GM23248 (cell line): ENCODE data around the gene DESI1. TPM values are rescaled to one million over a fixed set of nuclear protein-coding genes. Genes with fewer than 3 reads are reported as not detected.
A peak's percentile ranks its signal among the peaks of the same experiment; 100 is the strongest.

Source experiments
- DNase-seq: peaks from one replicate; pipeline ENCODE4 v3.0.0-alpha.2; 2015
- H2AFZ ChIP-seq: fragments of 200-600 bp; sonication (generic); 2 replicates; pipeline ENCODE4 v1.6.1; 2016; ENCODE audit warnings: antibody characterized with exemption
- H3F3A ChIP-seq: fragments of 200-600 bp; sonication (generic); 2 replicates; pipeline ENCODE4 v1.6.1; 2016; ENCODE audit warnings: mild to moderate bottlenecking, antibody characterized with exemption, mixed run types; ENCODE audit not compliant: insufficient read depth
- H3K27ac ChIP-seq: fragments of 200-600 bp; sonication (generic); 2 replicates; pipeline ENCODE4 v1.5.1; 2016; ENCODE audit warnings: mild to moderate bottlenecking
- H3K27me3 ChIP-seq: fragments of 200-600 bp; sonication (generic); replicated peaks from 2 replicates; pipeline ENCODE4 v1.6.1; 2016; ENCODE audit warnings: mild to moderate bottlenecking; ENCODE audit not compliant: insufficient read depth
- H3K36me3 ChIP-seq: fragments of 200-600 bp; sonication (generic); 2 replicates; pipeline ENCODE4 v1.6.1; 2016; ENCODE audit warnings: low read depth, mild to moderate bottlenecking
- H3K4me1 ChIP-seq: fragments of 200-600 bp; sonication (generic); 2 replicates; pipeline ENCODE4 v1.6.1; 2016; ENCODE audit warnings: mild to moderate bottlenecking; ENCODE audit not compliant: insufficient read depth
- H3K4me2 ChIP-seq: fragments of 200-600 bp; sonication (generic); one replicate; pipeline ENCODE4 v1.6.1; 2016; ENCODE audit warnings: mild to moderate bottlenecking; ENCODE audit not compliant: unreplicated experiment
- H3K4me3 ChIP-seq: fragments of 200-600 bp; sonication (generic); 2 replicates; pipeline ENCODE4 v1.5.1; 2016; ENCODE audit warnings: mild to moderate bottlenecking
- H3K79me2 ChIP-seq: fragments of 200-600 bp; sonication (generic); 2 replicates; pipeline ENCODE4 v1.6.1; 2016; ENCODE audit warnings: mild to moderate bottlenecking; ENCODE audit not compliant: insufficient read depth
- H3K9ac ChIP-seq: fragments of 200-600 bp; sonication (generic); 2 replicates; pipeline ENCODE4 v1.6.1; 2016; ENCODE audit warnings: mild to moderate bottlenecking
- H3K9me2 ChIP-seq: fragments of 200-600 bp; sonication (generic); 2 replicates; pipeline ENCODE4 v1.6.1; 2016; ENCODE audit warnings: mixed run types, mild to moderate bottlenecking, moderate library complexity; ENCODE audit not compliant: insufficient read depth
- H3K9me3 ChIP-seq: fragments of 200-600 bp; sonication (generic); one replicate; pipeline ENCODE4 v1.6.1; 2017; ENCODE audit warnings: low read depth
- H4K20me1 ChIP-seq: fragments of 200-600 bp; sonication (generic); 2 replicates; pipeline ENCODE4 v1.6.0; 2016; ENCODE audit not compliant: insufficient read depth
- EZH2 ChIP-seq: fragments of 200-600 bp; sonication (generic); IDR thresholded peaks from 2 replicates; pipeline ENCODE4 v1.6.1; 2018; ENCODE audit warnings: antibody characterized with exemption, mild to moderate bottlenecking; ENCODE audit not compliant: insufficient read depth, poor library complexity, severe bottlenecking
- EZH2phosphoT487 ChIP-seq: fragments of 200-600 bp; sonication (generic); IDR thresholded peaks from 2 replicates; pipeline ENCODE4 v1.6.1; 2018; ENCODE audit warnings: antibody characterized with exemption, moderate library complexity, mild to moderate bottlenecking, low read depth; ENCODE audit not compliant: insufficient read depth
- WGBS, 2 experiments: methylation state at CpG; one replicate each; pipeline ENCODE4 v1.1.6; 2015 to 2017; ENCODE audit warnings: low lambda C conversion rate in 2 of 2, low coverage in 1 of 2; ENCODE audit errors: missing lambda C conversion rate in 2 of 2; 5-methylcytosine and 5-hydroxymethylcytosine counted together
- in situ Hi-C: fragments of 300-500 bp; cut with MboI; formaldehyde crosslinking; loops from 2 replicates; pipeline ENCODE4 v1.15.0; 2020
- polyA plus RNA-seq: library from polyadenylated mRNA; unstranded; fragments of >200 nt; fragmentation: Nextera tagmentation; extraction: Ambion mirVana; gene quantifications from 2 replicates; pipeline ENCODE4 v1.2.1, GENCODE V29; 2016
- total RNA-seq: library from RNA; depleted of rRNA; stranded (reverse); fragments of >200 nt; shearing (Covaris generic); gene quantifications from 2 replicates; pipeline ENCODE4 v1.2.3, GENCODE V29; 2014

Gene DESI1
- total and polyA plus RNA-seq, 2 experiments from 2014 or later: 42.2 to 44.3 TPM

GRCh38 chr22:41625577-41625976 is 4.7 kb upstream of the DESI1 start:
- in situ Hi-C loops: no loop called here
- 91 to 94% methylated on average over 7 of the region's 7 CpGs for WGBS, 2 experiments
- TF ChIP-seq EZH2 (no peak), EZH2phosphoT487 (no peak)
- H4K20me1 ChIP-seq: 0 out of 2 replicates have a peak, but pooled peaks cover 4% of the 10 kb centered on the region
- no peak overlapping the region for H3K4me2 ChIP-seq
- H3K9ac ChIP-seq: no peak overlapping the region
- peaks cover 4% of the 10 kb centered on the region; the same call in 1 of the 2 replicates for H3K4me1 ChIP-seq
- no peaks in the 10 kb centered on the region for H3K27me3 ChIP-seq
- no peak for DNase-seq
- H3F3A ChIP-seq: peaks cover 8% of the 10 kb centered on the region; the same call in 1 of the 2 replicates
- no peak overlapping the region for H2AFZ ChIP-seq
- H3K4me3 ChIP-seq: no peak overlapping the region
- no peaks in the 10 kb centered on the region for H3K9me2 ChIP-seq
- peaks cover 60% of the 10 kb centered on the region for H3K36me3 ChIP-seq
- H3K9me3 ChIP-seq: no peaks in the 10 kb centered on the region
- H3K79me2 ChIP-seq: peaks cover 89% of the 10 kb centered on the region
- no peak overlapping the region for H3K27ac ChIP-seq

- H3K27me3 ChIP-seq: no peaks in the 10 kb centered on the region
- H3K36me3 ChIP-seq: peaks cover 31% of the 10 kb centered on the region
- peaks cover 92% of the 10 kb centered on the region for H3K79me2 ChIP-seq
- 0 out of 2 replicates have a peak, but pooled peaks cover under 1% of the 10 kb centered on the region for H4K20me1 ChIP-seq
- H2AFZ ChIP-seq: peak overlapping the region; percentile 84
- peaks cover 19% of the 10 kb centered on the region for H3K4me1 ChIP-seq
- peaks cover 21% of the 10 kb centered on the region for H3F3A ChIP-seq
- no peak for DNase-seq
- in situ Hi-C loops: no loop called here
- H3K9ac ChIP-seq: peak overlapping the region; percentile 97
- H3K9me3 ChIP-seq: no peaks in the 10 kb centered on the region
- no peak for TF ChIP-seq EZH2phosphoT487
- no peak for TF ChIP-seq EZH2
- 1 to 3% methylated on average over 8 of the region's 8 CpGs for WGBS, 2 experiments
- H3K4me3 ChIP-seq: peak overlapping the region; percentile 92
- H3K4me2 ChIP-seq: peak overlapping the region; percentile 96
- H3K9me2 ChIP-seq: no peaks in the 10 kb centered on the region
- H3K27ac ChIP-seq: peak overlapping the region; percentile 98
Measured at GRCh38 chr22:41621911-41622179, 1.0 kb upstream of the DESI1 start.

- H4K20me1 ChIP-seq: no peaks in the 10 kb centered on the region
- DNase-seq: peak; percentile 100
- peak within 1 kb of the TSS; percentile 92 for H3K4me3 ChIP-seq
- WGBS, 2 experiments: 1 to 3% methylated on average over 62 to 68 of the region's 70 CpGs
- H2AFZ ChIP-seq: peak within 1 kb of the TSS; percentile 84
- in situ Hi-C loops: no loop called here
- TF ChIP-seq EZH2phosphoT487: no peak
- no peak for TF ChIP-seq EZH2
- no peaks in the 10 kb centered on the region for H3K9me2 ChIP-seq
- peak within 1 kb of the TSS; percentile 96 for H3K4me2 ChIP-seq
- H3K36me3 ChIP-seq: peaks cover 26% of the 10 kb centered on the region; the same call in 1 of the 2 replicates
- H3K27me3 ChIP-seq: no peaks in the 10 kb centered on the region
- H3K4me1 ChIP-seq: peaks cover 19% of the 10 kb centered on the region
- H3K79me2 ChIP-seq: peaks cover 92% of the 10 kb centered on the region
- peak within 1 kb of the TSS; percentile 98 for H3K27ac ChIP-seq
- H3K9me3 ChIP-seq: no peaks in the 10 kb centered on the region
- H3K9ac ChIP-seq: peak within 1 kb of the TSS; percentile 97
- H3F3A ChIP-seq: peaks cover 25% of the 10 kb centered on the region
Measured at GRCh38 chr22:41621099-41621910, 462 bp upstream of the DESI1 start, which contains the start of gene XRCC6. TSS of gene XRCC6 (plus strand) at chr22:41621295. CDS start at chr22:41622005, 710 bp downstream.

- Histone ChIP-seq H4K20me1 (no peaks in the 10 kb centered on the region), H3K79me2 (peaks cover 92% of the 10 kb centered on the region), H2AFZ (peak overlapping the region; percentile 79), H3K9me2 (no peaks in the 10 kb centered on the region), H3K4me2 (peak overlapping the region; percentile 92), H3K36me3 (peaks cover 17% of the 10 kb centered on the region; the same call in 1 of the 2 replicates), H3K9ac (peak overlapping the region; percentile 97), H3K9me3 (no peaks in the 10 kb centered on the region), H3K4me3 (peak overlapping the region; percentile 92), H3K27ac (peak overlapping the region; percentile 70), H3K4me1 (peaks cover 19% of the 10 kb centered on the region), H3F3A (peaks cover 25% of the 10 kb centered on the region), H3K27me3 (no peaks in the 10 kb centered on the region)
- in situ Hi-C loops: no loop called here
- DNase-seq: peak; percentile 60
- TF ChIP-seq EZH2 (no peak), EZH2phosphoT487 (no peak)
- 1% methylated on average over 23 to 24 of the region's 24 CpGs for WGBS, 2 experiments
Measured at GRCh38 chr22:41619979-41620588, 759 bp downstream of the DESI1 start.
